Mucosa of rectum (tissue), 2 donors: Measurements from ENCODE around the gene SERINC2.
"Not testable (repeated sequence)": the region's sequence is repeated elsewhere in the genome, so short reads cannot be mapped to it uniquely, and the experiment has no call there.

Experiments
- H3K27ac ChIP-seq, 2 donors: one replicate each; pipeline ENCODE4 v1.7.0; 2013; ENCODE audit warnings: inconsistent platforms in 2 of 2, low read depth in 2 of 2, low read length in 2 of 2
- H3K27me3 ChIP-seq, 2 donors: one replicate each; pipeline ENCODE4 v1.7.0; 2013; ENCODE audit warnings: low read length in 2 of 2; ENCODE audit not compliant: control insufficient read depth in 2 of 2, insufficient read depth in 2 of 2
- H3K36me3 ChIP-seq, 2 donors: one replicate each; pipeline ENCODE4 v1.7.0; 2013; ENCODE audit warnings: low read length in 2 of 2; ENCODE audit not compliant: control insufficient read depth in 2 of 2, insufficient read depth in 2 of 2
- H3K4me1 ChIP-seq, 2 donors: one replicate each; pipeline ENCODE4 v1.7.0; 2013; ENCODE audit warnings: low read length in 2 of 2, mild to moderate bottlenecking in 1 of 2; ENCODE audit not compliant: control insufficient read depth in 2 of 2, insufficient read depth in 2 of 2
- H3K4me3 ChIP-seq, 2 donors: one replicate each; pipeline ENCODE4 v1.7.0; 2013; ENCODE audit warnings: low read length in 2 of 2
- H3K9ac ChIP-seq, 2 donors: one replicate each; pipeline ENCODE4 v1.7.0; 2013; ENCODE audit warnings: low read length in 2 of 2, low read depth in 1 of 2, mild to moderate bottlenecking in 1 of 2
- H3K9me3 ChIP-seq, 2 donors: one replicate each; pipeline ENCODE4 v1.7.0; 2013; ENCODE audit warnings: low read length in 2 of 2; ENCODE audit not compliant: control insufficient read depth in 2 of 2
- donor health status: healthy.
- donor health status: Normal muscosa, but diverticular disease.

Gene SERINC2

DNA sequence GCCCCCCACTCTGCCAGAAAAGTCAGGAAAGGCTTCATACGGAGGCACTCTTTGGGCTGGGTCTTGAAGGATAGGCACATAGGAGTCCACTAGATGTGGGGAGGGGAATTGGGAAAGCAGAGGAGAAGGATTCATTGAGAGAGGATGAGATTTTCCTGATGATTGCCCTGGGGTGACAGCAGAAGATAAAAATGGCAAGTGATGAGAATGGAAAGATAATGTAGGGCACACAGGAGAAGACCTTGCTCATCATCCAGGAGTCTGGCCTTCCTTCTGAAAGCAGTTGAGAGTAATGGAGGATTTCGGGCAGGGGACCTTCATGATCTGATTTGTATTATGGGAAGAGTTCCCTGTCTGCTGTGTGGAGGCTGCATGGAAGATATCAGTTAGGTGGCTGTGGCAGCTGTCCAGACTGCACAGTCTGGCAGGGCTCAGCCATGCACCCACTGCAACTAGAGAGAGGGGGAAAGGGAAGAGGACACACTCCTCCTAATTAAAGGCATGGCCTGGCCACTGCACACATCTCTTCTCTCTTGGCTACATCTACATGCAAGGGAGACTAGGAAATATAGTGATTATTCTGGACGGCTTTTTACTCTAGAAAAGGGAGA lies 30.5 kb upstream of the SERINC2 start:
- Histone ChIP-seq H3K36me3 (no peaks in the 10 kb centered on the region), H3K27ac (peak overlapping the region in 1 of 2 donors; percentile 59), H3K4me3 (no peak overlapping the region), H3K27me3 (no peaks in the 10 kb centered on the region), H3K9me3 (no peaks in the 10 kb centered on the region), H3K9ac (no peak overlapping the region), H3K4me1 (peaks cover 20 to 22% of the 10 kb centered on the region in 2 donors)

DNA sequence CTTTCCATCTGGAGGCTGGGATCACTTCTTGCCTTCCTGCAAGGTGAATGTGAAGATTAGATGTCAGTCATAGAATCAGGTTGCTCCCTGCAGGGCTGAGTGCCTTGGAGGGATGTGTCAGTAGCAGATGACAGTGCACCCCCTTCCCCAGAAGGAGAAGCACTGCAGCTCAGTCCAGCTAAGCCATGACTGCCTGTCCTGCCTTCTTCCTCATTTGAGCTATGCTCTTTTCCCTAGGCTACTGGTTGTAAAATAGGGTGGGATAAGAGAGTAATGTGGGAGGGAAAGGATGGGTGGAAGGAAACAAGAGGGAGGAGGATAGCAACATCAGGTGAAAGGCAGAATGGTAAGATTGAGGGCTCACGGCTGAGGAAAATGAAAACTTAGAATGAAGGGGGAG lies 29.0 kb upstream of the SERINC2 start:
- no peak overlapping the region for H3K4me3 ChIP-seq
- no peaks in the 10 kb centered on the region for H3K36me3 ChIP-seq
- H3K9ac ChIP-seq, result no peak overlapping the region
- no peaks in the 10 kb centered on the region for H3K9me3 ChIP-seq
- peaks cover 20 to 27% of the 10 kb centered on the region in 2 donors for H3K4me1 ChIP-seq
- no peaks in the 10 kb centered on the region for H3K27me3 ChIP-seq
- peak overlapping the region in 1 of 2 donors; percentile 23 for H3K27ac ChIP-seq

DNA sequence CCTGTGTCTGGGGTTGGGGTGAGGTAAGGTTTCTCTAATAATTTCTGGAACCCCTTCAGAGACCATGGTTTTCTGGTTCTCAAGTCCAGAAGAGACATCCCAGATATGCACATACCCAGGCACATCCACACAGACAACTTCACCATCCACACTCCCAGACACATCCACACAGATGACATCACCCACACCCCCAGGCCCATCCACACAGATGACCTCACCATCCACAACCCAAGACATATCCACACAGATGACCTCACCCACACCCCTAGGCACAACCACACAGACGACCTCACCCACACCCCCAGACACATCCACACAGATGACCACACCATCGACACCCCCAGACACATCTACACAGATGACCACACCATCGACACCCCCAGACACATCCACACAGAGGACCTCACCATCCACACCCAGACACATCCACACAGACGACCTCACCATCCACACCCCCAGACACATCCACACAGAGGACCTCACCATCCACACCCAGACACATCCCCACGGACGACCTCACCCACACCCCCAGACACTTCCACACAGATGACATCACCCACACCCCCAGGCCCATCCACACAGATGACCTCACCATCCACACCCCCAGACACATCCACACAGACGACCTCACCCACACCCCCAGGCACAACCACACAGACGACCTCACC lies 26.3 kb upstream of the SERINC2 start:
- H3K9me3 ChIP-seq, H3K9ac ChIP-seq, H3K4me3 ChIP-seq, H3K27me3 ChIP-seq, H3K36me3 ChIP-seq, H3K27ac ChIP-seq: not testable (repeated sequence)
- peaks cover 18 to 35% of the 10 kb centered on the region in 2 donors for H3K4me1 ChIP-seq

DNA sequence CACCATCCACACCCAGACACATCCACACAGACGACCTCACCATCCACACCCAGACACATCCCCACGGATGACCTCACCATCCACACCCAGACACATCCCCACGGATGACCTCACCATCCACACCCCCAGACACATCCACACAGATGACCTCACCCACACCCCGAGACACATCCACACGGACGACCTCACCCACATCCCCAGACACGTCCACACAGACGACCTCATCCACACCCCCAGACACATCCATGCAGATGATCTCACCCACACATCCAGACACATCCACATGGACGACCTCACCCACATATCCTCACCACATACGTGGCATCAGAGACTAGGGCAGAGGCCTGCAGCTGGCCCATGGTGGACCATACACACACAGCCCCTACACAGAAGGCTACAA lies 25.4 kb upstream of the SERINC2 start:
- Histone ChIP-seq H3K27ac (no peak overlapping the region), H3K9me3 (no peaks in the 10 kb centered on the region)

DNA sequence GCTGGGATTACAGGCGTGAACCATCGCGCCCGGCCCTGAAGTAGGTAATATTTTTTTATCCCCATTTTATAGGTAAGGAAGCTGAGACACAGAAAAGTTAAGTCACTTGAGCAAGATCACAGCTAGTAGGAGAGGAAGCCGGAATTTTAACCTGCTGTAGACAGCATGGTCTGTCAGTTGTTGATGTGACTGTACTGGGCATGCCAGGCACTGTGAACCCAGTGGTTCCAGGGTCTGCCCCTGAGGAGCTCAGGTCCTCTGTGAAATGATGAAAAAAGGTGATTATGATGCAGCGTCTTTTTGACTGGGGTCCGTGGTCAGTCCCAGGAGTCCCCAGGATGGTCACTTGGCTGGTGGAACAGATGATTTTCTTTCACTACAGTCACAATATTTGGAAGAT lies 23.4 kb upstream of the SERINC2 start:
- H3K27ac ChIP-seq, result peak overlapping the region; percentile 80
- peak overlapping the region in 1 of 2 donors; percentile 33 for H3K9ac ChIP-seq
- H3K27me3 ChIP-seq, result no peaks in the 10 kb centered on the region
- H3K4me3 ChIP-seq, result no peak overlapping the region
- H3K36me3 ChIP-seq, result no peaks in the 10 kb centered on the region
- peaks cover 9 to 23% of the 10 kb centered on the region in 2 donors for H3K4me1 ChIP-seq
- no peaks in the 10 kb centered on the region for H3K9me3 ChIP-seq

More for the DNA sequence above, 25.4 kb upstream of the SERINC2 start:
- Histone ChIP-seq H3K9ac (no peak overlapping the region), H3K4me3 (no peak overlapping the region), H3K36me3 (no peaks in the 10 kb centered on the region), H3K27me3 (no peaks in the 10 kb centered on the region), H3K4me1 (peaks cover 11 to 28% of the 10 kb centered on the region in 2 donors)

DNA sequence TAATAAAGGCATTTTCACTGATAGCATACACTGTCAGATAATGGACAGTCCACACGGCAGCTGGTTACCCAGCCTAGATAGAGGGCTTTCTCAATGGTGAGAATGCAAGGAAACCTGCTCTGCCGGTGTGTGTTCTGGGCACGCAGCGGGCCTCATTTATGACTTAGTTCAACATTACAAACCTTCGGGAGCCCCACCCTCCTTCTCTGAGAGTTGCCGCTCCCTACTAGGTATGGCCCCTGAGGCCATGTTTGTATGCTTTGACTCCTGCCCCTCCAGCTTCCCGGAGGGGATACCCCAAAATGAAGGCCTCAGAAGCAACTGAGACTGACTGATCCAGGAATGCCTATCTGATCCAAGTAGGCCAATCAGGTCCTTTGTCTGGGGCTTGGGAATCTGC lies 22.9 kb upstream of the SERINC2 start:
- no peaks in the 10 kb centered on the region for H3K36me3 ChIP-seq
- peak overlapping the region in 1 of 2 donors; percentile 27 for H3K4me3 ChIP-seq
- H3K9ac ChIP-seq, result no peak overlapping the region
- H3K27ac ChIP-seq, result peak overlapping the region; percentile 80
- H3K9me3 ChIP-seq, result no peaks in the 10 kb centered on the region
- H3K27me3 ChIP-seq, result no peaks in the 10 kb centered on the region
- H3K4me1 ChIP-seq, result peaks cover 9 to 28% of the 10 kb centered on the region in 2 donors

DNA sequence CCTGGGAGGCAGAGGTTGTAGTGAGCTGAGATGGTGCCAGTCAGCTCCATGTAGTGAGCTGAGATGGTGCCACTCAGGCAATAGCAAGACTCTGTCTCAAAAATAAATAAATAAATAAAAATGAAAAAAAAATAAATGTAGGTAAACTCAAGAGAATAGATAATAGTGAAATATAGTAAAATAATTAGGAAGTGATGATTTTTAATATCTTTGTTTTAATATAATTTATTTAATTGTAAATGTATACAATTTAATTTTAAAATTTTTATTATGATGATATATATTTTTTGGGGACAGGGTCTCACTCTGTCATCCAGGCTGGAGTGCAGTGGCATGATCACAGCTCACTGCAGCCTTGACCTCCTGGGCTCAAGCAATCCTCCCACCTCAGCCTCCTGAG lies 19.6 kb upstream of the SERINC2 start:
- H3K27ac ChIP-seq, result no peak overlapping the region
- no peaks in the 10 kb centered on the region for H3K27me3 ChIP-seq
- H3K36me3 ChIP-seq, result no peaks in the 10 kb centered on the region
- peaks cover 9 to 26% of the 10 kb centered on the region in 2 donors for H3K4me1 ChIP-seq
- H3K4me3 ChIP-seq, result no peak overlapping the region
- no peaks in the 10 kb centered on the region for H3K9me3 ChIP-seq
- H3K9ac ChIP-seq, result no peak overlapping the region

DNA sequence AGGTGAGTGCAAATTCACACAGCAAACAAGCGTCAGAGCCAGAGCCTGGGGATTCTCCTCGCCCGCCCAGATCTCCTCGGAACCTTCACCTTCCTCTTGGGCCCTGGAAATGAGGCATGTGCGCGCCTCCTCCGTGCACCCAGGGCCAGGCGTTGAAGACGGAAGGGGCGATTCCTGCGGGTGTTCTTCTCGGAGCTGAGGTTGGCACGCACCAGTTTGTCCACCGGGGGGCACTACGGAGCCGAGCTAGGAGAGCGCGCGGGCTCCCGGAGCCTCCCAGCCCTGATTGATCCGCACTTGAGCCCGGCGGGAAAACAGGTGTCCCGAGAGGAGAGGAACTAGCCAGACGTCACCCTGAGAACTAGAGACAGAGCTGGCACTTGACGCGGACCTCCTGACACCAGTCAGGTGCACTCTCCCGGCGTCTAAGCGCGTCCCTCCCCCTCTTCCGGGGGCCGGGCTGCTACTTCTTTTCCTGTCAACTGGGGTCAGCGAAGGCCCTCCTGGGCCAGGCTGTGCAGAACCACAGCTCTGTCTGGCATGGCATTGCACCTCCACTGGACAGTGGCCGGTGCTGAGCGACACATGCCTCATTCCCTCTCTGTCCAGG lies 18.3 kb upstream of the SERINC2 start:
- H3K27ac ChIP-seq, result peak overlapping the region in 1 of 2 donors; percentile 66
- no peaks in the 10 kb centered on the region for H3K27me3 ChIP-seq
- no peaks in the 10 kb centered on the region for H3K9me3 ChIP-seq
- H3K9ac ChIP-seq, result peak overlapping the region; percentile 63 to 71
- H3K4me3 ChIP-seq, result peak overlapping the region; percentile 68 to 72
- no peaks in the 10 kb centered on the region for H3K36me3 ChIP-seq
- peaks cover 7 to 21% of the 10 kb centered on the region in 2 donors for H3K4me1 ChIP-seq

DNA sequence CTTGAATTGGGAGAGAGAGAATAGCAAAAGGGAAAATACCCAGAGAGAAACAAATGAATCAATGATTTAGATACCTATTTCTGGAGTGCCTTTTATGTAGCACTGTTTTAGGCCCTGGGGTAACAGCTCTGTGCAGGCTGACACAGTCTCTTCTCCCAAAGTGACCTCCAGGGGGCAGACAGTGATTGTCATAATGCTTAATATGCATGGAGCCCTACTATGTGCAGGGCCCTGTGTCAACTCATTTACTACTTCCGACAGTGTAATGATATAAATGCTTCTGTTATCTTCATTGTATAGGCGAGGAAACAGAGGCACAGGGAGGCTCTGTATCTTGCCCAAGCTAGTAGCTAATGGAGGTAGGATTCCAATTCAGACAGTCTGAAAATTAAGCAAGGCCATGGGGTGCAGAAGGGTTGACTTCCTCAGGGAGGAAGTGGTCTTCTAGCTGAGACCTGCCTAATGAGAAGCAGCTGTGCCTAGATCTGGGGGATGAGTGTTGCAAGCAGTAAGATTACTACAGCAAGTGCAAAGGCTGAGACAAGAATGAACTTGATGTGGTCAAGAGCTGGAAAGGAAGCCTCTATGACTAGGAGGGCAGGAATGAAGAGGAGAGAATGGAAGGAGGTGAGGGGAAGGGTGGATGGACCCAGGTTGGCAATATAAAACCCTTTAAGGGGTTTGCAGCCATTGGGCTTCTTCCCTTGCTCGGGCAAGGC lies 16.2 kb upstream of the SERINC2 start:
- Histone ChIP-seq H3K9ac (no peak overlapping the region), H3K9me3 (no peaks in the 10 kb centered on the region), H3K4me3 (no peak overlapping the region), H3K4me1 (peaks cover 5 to 9% of the 10 kb centered on the region in 2 donors), H3K36me3 (no peaks in the 10 kb centered on the region), H3K27me3 (no peaks in the 10 kb centered on the region), H3K27ac (no peak overlapping the region)
